GM19351 (cell line): ENCODE measurements around the gene DIP2B.

ENCODE experiments used
- ATAC-seq: cut with Tn5 transposase; IDR thresholded peaks from one replicate; pipeline ENCODE4 v1.9.1; 2021; ENCODE audit warnings: mild to moderate bottlenecking, moderate library complexity; ENCODE audit not compliant: unreplicated experiment

The DIP2B gene

GRCh38 chr12:50635857-50636256 is 131.1 kb downstream of the DIP2B start:
- no peak for ATAC-seq

- no peak for ATAC-seq
Observed at GRCh38 chr12:50636505-50636904, 131.7 kb downstream of the DIP2B start.

GRCh38 chr12:50637870-50638481 is 133.2 kb downstream of the DIP2B start:
- no peak for ATAC-seq

- ATAC-seq: no peak
Observed at GRCh38 chr12:50638482-50638880, 133.7 kb downstream of the DIP2B start.

- ATAC-seq: no peak
Observed at GRCh38 chr12:50639721-50640120, 134.9 kb downstream of the DIP2B start.

GRCh38 chr12:50640321-50640939 is 135.6 kb downstream of the DIP2B start:
- no peak for ATAC-seq

- no peak for ATAC-seq
Observed at GRCh38 chr12:50641566-50641965, 136.8 kb downstream of the DIP2B start.

- ATAC-seq: no peak
Observed at GRCh38 chr12:50642035-50642451, 137.3 kb downstream of the DIP2B start.

- no peak for ATAC-seq
Observed at GRCh38 chr12:50642761-50643160, 138.0 kb downstream of the DIP2B start.

- ATAC-seq: no peak
Observed at GRCh38 chr12:50647031-50647430, 142.2 kb downstream of the DIP2B start.

- no peak for ATAC-seq
Observed at GRCh38 chr12:50647479-50647878, 142.7 kb downstream of the DIP2B start.

GRCh38 chr12:50650285-50650684 is 145.5 kb downstream of the DIP2B start:
- no peak for ATAC-seq

GRCh38 chr12:50655374-50655921 is 150.7 kb downstream of the DIP2B start:
- no peak for ATAC-seq

- no peak for ATAC-seq
Observed at GRCh38 chr12:50659260-50659659, 154.5 kb downstream of the DIP2B start.

- no peak for ATAC-seq
Observed at GRCh38 chr12:50659690-50660424, 155.1 kb downstream of the DIP2B start.

- no peak for ATAC-seq
Observed at GRCh38 chr12:50660425-50660822, 155.6 kb downstream of the DIP2B start.

- ATAC-seq: peak; percentile 60
Observed at GRCh38 chr12:50661300-50662115, 156.7 kb downstream of the DIP2B start.

GRCh38 chr12:50662116-50662510 is 157.3 kb downstream of the DIP2B start:
- no peak for ATAC-seq

- no peak for ATAC-seq
Observed at GRCh38 chr12:50665170-50665569, 160.4 kb downstream of the DIP2B start.

- ATAC-seq: no peak
Observed at GRCh38 chr12:50665609-50666008, 160.8 kb downstream of the DIP2B start.

- ATAC-seq: no peak
Observed at GRCh38 chr12:50666023-50666422, 161.2 kb downstream of the DIP2B start.
